Stomach (tissue), 9 donors: ENCODE data around the gene SLC7A4. TPM values are rescaled to one million over a fixed set of nuclear protein-coding genes. Genes with fewer than 3 reads are reported as not detected.
"Not testable (repeated sequence)": the region's sequence is repeated elsewhere in the genome, so short reads cannot be mapped to it uniquely, and the experiment has no call there.

Experiments used
- DNase-seq, 2 donors: peaks; one replicate each; pipeline versions ENCODE4 v3.0.0 to v3.0.0-alpha.2; 2013 to 2019
- H3K27ac ChIP-seq, 5 donors: fragments of 200-600 bp in 4 of 5; sonication (generic) in 4 of 5; one replicate each; pipeline ENCODE4 v1.5.1; 2013 to 2019; ENCODE audit warnings: mild to moderate bottlenecking in 1 of 5, moderate library complexity in 1 of 5
- H3K27me3 ChIP-seq, 3 donors: fragments of 200-600 bp; sonication (generic); one replicate each; pipeline ENCODE4 v1.5.1; 2017 to 2019; ENCODE audit warnings: mixed run types in 1 of 3
- H3K36me3 ChIP-seq, 4 donors: fragments of 200-600 bp; sonication (generic); 1 replicate in 3 of 4; 2 replicates in 1 of 4; pipeline ENCODE4 v1.5.1; 2016 to 2019
- H3K4me1 ChIP-seq, 4 donors: fragments of 200-600 bp; sonication (generic); one replicate each; pipeline ENCODE4 v1.5.1; 2016 to 2019
- H3K4me3 ChIP-seq, 4 donors: fragments of 200-600 bp; sonication (generic) in 3 of 4; one replicate each; pipeline ENCODE4 v1.5.1; 2016 to 2019; ENCODE audit warnings: mild to moderate bottlenecking in 1 of 4
- H3K9me3 ChIP-seq, 4 donors: fragments of 200-600 bp; sonication (generic); one replicate each; pipeline ENCODE4 v1.5.1; 2016 to 2019
- CTCF ChIP-seq, 7 experiments: fragments of 450-650 bp in 4 of 7; fragments of 200-600 bp in 3 of 7; sonication (generic) in 3 of 7; IDR thresholded peaks; one replicate each; pipeline ENCODE4 v1.5.1; 2016 to 2019; ENCODE audit warnings: antibody characterized with exemption in 7 of 7, control low read depth in 2 of 7, mild to moderate bottlenecking in 1 of 7
- EP300 ChIP-seq: sonication (generic); formaldehyde crosslinking; IDR thresholded peaks from one replicate; pipeline ENCODE4 v1.6.1; 2017; ENCODE audit warnings: antibody characterized with exemption
- POLR2A ChIP-seq, 4 donors: fragments of 450-650 bp; IDR thresholded peaks; one replicate each; pipeline ENCODE4 v1.6.1; 2016; ENCODE audit warnings: antibody characterized with exemption in 4 of 4, control low read depth in 2 of 4, mild to moderate bottlenecking in 1 of 4, moderate library complexity in 1 of 4
- POLR2AphosphoS5 ChIP-seq, 3 donors: sonication (generic); formaldehyde crosslinking; IDR thresholded peaks; one replicate each; pipeline ENCODE4 v1.6.1; 2016; ENCODE audit warnings: antibody characterized with exemption in 3 of 3
- WGBS, 5 donors: extraction: QIAGEN DNeasy Blood & Tissue Kit in 3 of 5; methylation state at CpG; one replicate each; pipeline versions ENCODE4 v1.1.5 to v1.1.7; 2013 to 2018; 5-methylcytosine and 5-hydroxymethylcytosine counted together
- intact Hi-C: fragments of 100-400 bp; cut with DNase I; formaldehyde crosslinking; loops from one replicate; pipeline ENCODE4 v1.15.1; 2023; ENCODE audit warnings: low total_unique reads
- polyA plus RNA-seq, 3 donors: library from polyadenylated mRNA; stranded (reverse); fragments of 200-250 nt; gene quantifications; one replicate each; pipeline ENCODE4 v1.2.3, GENCODE V29; 2013
- total RNA-seq, 5 donors: library from RNA; depleted of rRNA; stranded (reverse); fragments of >200 nt; gene quantifications; one replicate each; pipeline versions ENCODE4 v1.1.0 to v1.2.3, GENCODE V29; 2014 to 2016
- donor health status: healthy with polysubstance abuse.
- donor health status: Bipolar disorder and iron deficiency.
- donor health status: healthy.

Gene SLC7A4
- total and polyA plus RNA-seq, 8 donors, result 0.12 to 1.0 (median 0.18) TPM; not detected in 5

- Histone ChIP-seq H3K4me1 (no peaks in the 10 kb centered on the region), H3K9me3 (no peaks in the 10 kb centered on the region), H3K36me3 (no peaks in the 10 kb centered on the region), H3K4me3 (no peak overlapping the region), H3K27me3 (peaks cover 0 to 3% (median 0%) of the 10 kb centered on the region in 3 donors), H3K27ac (no peak overlapping the region)
- TF ChIP-seq CTCF (IDR thresholded peaks at IDR 0.05) (no peak), EP300 (no peak), POLR2AphosphoS5 (IDR thresholded peaks at IDR 0.05) (no peak), POLR2A (IDR thresholded peaks at IDR 0.05) (no peak)
- intact Hi-C loops, result no loop called here
- WGBS, 5 donors, result 58 to 66% (median 62%) methylated on average over 11 to 13 of the region's 13 CpGs
- no peak for DNase-seq
Observed at GRCh38 chr22:21064917-21065864, 32.8 kb upstream of the SLC7A4 start.

GRCh38 chr22:21064425-21064824 is 32.1 kb upstream of the SLC7A4 start:
- H3K4me3 ChIP-seq, DNase-seq, H3K4me1 ChIP-seq, H3K36me3 ChIP-seq, H3K27ac ChIP-seq, H3K27me3 ChIP-seq, H3K9me3 ChIP-seq, intact Hi-C loops: not testable (repeated sequence)
- 72 to 86% (median 81%) methylated on average over 9 to 11 of the region's 11 CpGs for WGBS, 5 donors

- DNase-seq, H3K36me3 ChIP-seq, H3K4me1 ChIP-seq, intact Hi-C loops, H3K4me3 ChIP-seq, H3K9me3 ChIP-seq, H3K27me3 ChIP-seq, H3K27ac ChIP-seq: not testable (repeated sequence)
- 88 to 97% (median 94%) methylated on average over 13 to 18 of the region's 18 CpGs for WGBS, 5 donors
Observed at GRCh38 chr22:21061660-21062321, 29.4 kb upstream of the SLC7A4 start.

GRCh38 chr22:21060363-21060762 is 28.0 kb upstream of the SLC7A4 start:
- H3K4me1 ChIP-seq, intact Hi-C loops, H3K36me3 ChIP-seq, DNase-seq, H3K9me3 ChIP-seq, H3K4me3 ChIP-seq, H3K27ac ChIP-seq: not testable (repeated sequence)
- 70 to 85% (median 77%) methylated on average over 3 to 7 of the region's 8 CpGs for WGBS, 5 donors
- H3K27me3 ChIP-seq, result peaks cover 0 to 11% (median 2%) of the 10 kb centered on the region in 3 donors

GRCh38 chr22:21055880-21056319 is 23.5 kb upstream of the SLC7A4 start:
- no peak for TF ChIP-seq POLR2AphosphoS5 (IDR thresholded peaks at IDR 0.05)
- TF ChIP-seq EP300, result no peak
- TF ChIP-seq POLR2A (IDR thresholded peaks at IDR 0.05), result no peak
- no peak for TF ChIP-seq CTCF (IDR thresholded peaks at IDR 0.05)
- peaks cover 0 to 22% (median 4%) of the 10 kb centered on the region in 3 donors for H3K27me3 ChIP-seq
- no peak overlapping the region for H3K4me3 ChIP-seq
- 43 to 52% (median 46%) methylated on average over 7 of the region's 7 CpGs for WGBS, 5 donors
- DNase-seq, result no peak
- no peak overlapping the region for H3K27ac ChIP-seq
- no peaks in the 10 kb centered on the region for H3K9me3 ChIP-seq
- H3K36me3 ChIP-seq, result no peaks in the 10 kb centered on the region
- intact Hi-C loops, result no loop called here
- H3K4me1 ChIP-seq, result no peaks in the 10 kb centered on the region

- no peak overlapping the region for H3K27ac ChIP-seq
- H3K9me3 ChIP-seq, result no peaks in the 10 kb centered on the region
- no peak for TF ChIP-seq POLR2A (IDR thresholded peaks at IDR 0.05)
- no peak for TF ChIP-seq EP300
- TF ChIP-seq CTCF (IDR thresholded peaks at IDR 0.05), result no peak
- TF ChIP-seq POLR2AphosphoS5 (IDR thresholded peaks at IDR 0.05), result no peak
- 44 to 66% (median 50%) methylated on average over 1 to 4 of the region's 4 CpGs for WGBS, 5 donors
- no peaks in the 10 kb centered on the region for H3K36me3 ChIP-seq
- H3K4me3 ChIP-seq, result no peak overlapping the region
- intact Hi-C loops, result no loop called here
- peaks cover 0 to 22% (median 4%) of the 10 kb centered on the region in 3 donors for H3K27me3 ChIP-seq
- no peaks in the 10 kb centered on the region for H3K4me1 ChIP-seq
- no peak for DNase-seq
Observed at GRCh38 chr22:21055564-21055834, 23.1 kb upstream of the SLC7A4 start.
